22Rv1 (cell line): ENCODE data around the gene AIFM2.

ENCODE experiments used
- CTCF ChIP-seq: fragments of 450-650 bp; IDR thresholded peaks from 2 replicates; pipeline ENCODE4 v1.5.1; 2017; ENCODE audit warnings: mild to moderate bottlenecking
- ZFX ChIP-seq: fragments of 450-650 bp; IDR thresholded peaks from 2 replicates; pipeline ENCODE4 v1.6.1; 2017; ENCODE audit warnings: antibody characterized with exemption, borderline replicate concordance

- TF ChIP-seq CTCF, result no peak
- TF ChIP-seq ZFX, result no peak
Observed at GRCh38 chr10:70069346-70069745, 63.3 kb downstream of the AIFM2 start.
